ENCODE measurements around the gene ECE1.
"Not testable (repeated sequence)": the region's sequence is repeated elsewhere in the genome, so short reads cannot be mapped to it uniquely, and the experiment has no call there.

Gene ECE1

GRCh38 chr1:21290546-21290944 lies 282 bp upstream of the ECE1 start:
- no peak for DNase-seq

- no peak for DNase-seq
Observed at GRCh38 chr1:21289127-21289526, 1.1 kb downstream of the ECE1 start.

DNA sequence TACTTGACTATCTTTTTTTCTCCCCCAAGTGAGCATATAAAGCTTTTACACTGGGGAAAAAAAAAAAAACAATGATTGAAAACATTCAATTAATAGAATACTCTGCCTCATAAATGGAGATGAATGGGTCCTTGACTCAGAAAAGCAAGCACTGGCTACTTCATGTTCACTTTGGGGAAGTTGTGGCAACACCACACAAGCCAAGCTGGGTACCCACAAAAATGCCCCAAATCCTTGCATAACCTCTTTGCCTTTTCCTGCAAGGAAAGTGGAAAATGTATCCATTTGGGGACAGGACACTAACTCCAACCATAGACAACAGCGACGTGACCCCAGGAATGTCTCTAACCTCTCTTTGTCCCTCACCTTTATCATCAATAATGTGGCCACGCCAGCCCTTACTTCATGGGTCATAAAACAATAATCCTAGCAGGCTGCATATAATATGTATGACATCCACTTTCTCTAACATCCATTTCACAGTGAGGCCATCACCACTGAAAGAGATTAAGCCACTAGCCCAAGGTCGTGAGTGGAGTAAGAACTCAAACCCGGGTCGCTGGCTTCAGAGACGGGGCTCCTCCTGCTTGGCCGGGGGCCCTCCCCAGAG lies 2.3 kb downstream of the ECE1 start:
- DNase-seq = no peak

GRCh38 chr1:21285386-21285785 lies 4.9 kb downstream of the ECE1 start:
- DNase-seq = not testable (repeated sequence)

DNA sequence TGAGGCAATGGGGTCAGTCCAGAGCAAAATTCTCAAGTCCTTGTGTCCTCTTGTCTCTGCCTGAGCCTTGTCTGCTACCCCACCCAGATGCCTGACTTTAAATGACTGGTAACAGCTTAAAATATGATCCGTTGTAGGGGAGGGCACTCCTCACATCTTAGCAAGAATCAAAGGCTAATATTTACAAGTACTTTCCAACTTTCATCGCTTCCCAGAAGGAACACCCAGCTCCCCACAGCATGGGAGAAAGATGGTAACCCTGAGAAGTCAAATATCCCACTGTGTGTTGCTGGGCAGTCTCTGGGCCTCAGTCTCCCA lies 5.2 kb downstream of the ECE1 start:
- DNase-seq = no peak

DNA sequence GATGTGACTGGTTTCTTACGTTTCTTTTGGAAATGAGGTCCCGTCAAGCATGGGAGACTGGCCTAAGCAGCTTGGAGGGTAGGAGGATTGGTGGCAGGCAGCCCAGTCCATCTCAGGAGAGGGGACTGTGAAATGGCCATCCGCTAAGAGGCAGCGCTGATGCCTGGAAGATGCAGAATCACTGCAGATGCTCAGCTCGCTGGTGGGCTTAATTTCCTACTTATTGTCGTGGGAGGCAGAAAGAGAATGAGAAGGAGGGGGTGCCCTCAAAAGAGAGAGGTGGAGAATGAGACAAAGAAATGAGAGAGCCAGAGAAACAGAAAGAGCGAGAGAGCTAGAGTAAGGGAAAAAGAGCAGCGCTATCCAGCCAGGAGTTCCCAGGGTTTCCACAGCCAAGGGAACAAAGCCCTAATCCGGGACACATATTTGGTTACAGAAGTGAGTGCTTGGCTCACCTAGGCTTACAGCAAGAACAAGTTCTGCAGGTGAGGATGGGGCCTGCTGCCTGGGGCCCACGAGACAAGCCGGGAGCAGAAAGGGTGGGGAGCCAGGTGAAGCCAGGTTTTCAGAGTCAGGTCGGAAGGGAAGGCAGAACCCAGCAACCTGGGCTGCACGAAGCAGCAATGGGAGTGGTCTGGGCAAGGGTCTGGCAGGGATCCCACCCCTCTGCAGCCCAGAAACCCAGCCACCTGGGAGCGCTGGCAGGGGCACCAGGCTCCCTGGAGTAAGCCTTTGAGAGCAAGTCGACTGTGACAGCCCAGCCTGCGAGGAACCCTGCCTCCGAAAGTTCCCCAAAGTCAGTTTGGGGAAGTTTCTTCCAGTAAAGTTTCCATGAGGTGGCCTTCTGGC lies 5.8 kb downstream of the ECE1 start:
- no peak for DNase-seq

- no peak for DNase-seq
Observed at GRCh38 chr1:21283524-21283923, 6.7 kb downstream of the ECE1 start.

- not testable (repeated sequence) for DNase-seq
Observed at GRCh38 chr1:21282020-21282419, 8.2 kb downstream of the ECE1 start.

DNA sequence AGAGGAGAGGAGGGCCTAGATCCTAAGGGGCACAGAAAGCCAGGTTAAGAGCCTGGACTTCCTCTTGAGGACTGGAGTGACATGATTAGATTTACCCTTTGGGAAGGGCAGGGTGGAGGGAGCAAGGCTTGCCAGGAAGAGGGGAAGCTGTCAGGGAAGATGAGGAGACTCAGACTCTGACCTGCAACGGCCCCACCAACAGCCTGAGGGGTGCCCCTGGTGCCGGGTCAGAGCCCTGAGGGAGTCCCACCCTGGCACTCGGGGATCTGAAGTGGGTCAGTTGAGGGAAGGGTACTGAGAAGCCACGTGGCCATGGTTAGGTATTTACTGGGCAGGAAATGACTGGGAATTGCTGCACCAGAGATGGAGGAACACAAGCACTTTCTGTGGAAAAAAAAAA lies 9.8 kb downstream of the ECE1 start:
- no peak for DNase-seq

- no peak for DNase-seq
Observed at GRCh38 chr1:21280011-21280471, 10.2 kb downstream of the ECE1 start.

GRCh38 chr1:21278860-21279845 lies 11.1 kb downstream of the ECE1 start:
- no peak for DNase-seq

DNA sequence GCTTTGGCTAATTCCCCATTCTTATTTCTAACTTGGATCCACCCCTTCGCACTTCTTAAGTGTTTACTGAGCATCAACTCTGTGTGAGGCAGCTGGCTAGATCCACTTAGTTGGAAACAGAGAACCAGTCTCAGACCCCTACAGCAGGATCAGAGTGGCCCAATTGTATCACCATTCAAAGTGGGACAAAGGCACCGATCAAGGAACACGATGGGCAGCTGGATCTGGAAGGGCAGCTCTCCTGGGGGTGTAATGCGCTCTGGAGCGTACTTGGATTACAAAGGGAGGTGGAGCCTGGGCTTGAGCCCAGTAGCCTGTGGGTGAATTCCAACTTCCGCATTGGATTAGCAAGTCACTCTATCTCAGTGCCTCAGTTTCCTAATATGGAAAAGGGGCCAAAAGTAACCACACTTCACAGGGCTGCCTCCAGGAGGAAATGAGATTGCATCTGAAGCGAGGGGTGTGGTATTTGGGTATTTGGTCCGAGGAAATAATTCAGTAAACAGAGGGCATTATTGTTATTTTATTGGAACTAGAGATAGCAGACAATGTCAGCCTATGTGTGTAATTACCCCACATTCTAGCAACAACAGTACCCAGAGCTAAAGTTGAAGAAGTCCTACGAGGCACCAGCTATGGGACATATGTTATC lies 11.9 kb downstream of the ECE1 start:
- DNase-seq = no peak

GRCh38 chr1:21277180-21277579 lies 13.1 kb downstream of the ECE1 start:
- DNase-seq = no peak

DNA sequence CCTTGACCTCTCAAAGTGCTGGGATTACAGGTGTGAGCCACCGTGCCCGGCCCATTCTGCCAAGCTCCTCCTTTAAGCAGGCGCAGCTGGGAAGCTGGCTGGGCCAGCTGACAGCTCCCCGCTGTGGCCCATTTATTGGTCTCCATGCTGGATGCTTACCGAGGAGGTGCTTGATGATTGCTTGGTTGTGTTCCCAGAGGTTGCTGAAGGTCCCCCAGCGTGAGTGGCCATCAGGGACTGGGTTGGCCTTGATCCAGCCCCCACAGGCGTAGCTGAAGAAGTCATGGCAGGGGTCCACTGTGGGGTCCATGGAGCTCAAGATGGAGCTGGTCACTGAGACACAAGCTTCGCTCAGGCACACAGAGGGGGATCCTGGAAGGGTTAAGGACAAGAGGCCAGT lies 17.7 kb downstream of the ECE1 start:
- no peak for DNase-seq

DNA sequence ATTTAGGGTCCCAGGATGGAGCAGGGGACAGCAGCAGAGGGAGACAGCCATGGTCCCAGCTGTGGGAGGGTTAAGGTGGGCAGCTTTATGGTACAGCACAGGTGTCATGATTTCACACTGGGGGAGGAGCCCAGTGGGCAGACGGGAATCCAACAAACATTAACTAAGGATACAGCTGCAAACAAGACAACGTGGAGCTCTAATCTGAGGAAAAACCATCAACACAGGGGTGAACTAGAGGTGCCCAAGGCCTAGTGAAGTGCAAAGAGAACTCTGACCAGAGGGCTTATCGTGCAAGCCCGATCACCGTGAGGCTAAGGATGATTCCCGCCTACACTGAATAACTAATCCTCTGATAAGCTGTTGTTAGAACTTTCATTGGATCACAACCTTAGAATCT lies 18.7 kb downstream of the ECE1 start:
- DNase-seq = no peak

- DNase-seq = peak; percentile 37
Observed at GRCh38 chr1:21270086-21270689, 20.1 kb downstream of the ECE1 start.

DNA sequence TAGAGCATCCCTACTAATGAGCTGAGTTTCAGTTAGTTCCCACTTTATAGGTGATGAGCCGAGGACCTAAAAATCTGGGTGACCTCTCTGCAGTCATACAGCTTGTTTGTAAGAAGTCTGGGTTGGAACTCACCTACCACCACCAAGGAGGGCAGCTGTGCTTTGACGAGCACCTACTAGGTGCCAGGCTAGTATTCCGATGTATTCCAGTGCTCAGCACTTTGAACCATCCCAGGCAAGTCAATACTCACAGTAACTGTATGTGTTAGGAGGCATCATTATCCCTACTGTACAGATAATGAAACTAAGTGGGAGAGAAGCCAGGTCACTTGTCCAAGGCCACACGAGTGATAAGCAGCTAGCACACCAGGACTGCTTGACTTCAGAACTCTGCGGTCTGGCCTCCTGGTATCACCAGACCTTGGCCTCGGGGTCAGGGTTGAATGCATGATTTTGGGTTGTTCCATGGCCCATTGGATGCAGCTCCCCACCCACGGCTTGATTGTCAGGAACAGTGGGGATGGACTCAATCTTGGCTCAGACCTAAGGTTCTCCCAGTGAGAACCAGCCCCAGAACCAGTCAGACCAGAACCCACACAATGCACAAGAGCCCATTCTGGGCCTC lies 20.7 kb downstream of the ECE1 start:
- DNase-seq = no peak

DNA sequence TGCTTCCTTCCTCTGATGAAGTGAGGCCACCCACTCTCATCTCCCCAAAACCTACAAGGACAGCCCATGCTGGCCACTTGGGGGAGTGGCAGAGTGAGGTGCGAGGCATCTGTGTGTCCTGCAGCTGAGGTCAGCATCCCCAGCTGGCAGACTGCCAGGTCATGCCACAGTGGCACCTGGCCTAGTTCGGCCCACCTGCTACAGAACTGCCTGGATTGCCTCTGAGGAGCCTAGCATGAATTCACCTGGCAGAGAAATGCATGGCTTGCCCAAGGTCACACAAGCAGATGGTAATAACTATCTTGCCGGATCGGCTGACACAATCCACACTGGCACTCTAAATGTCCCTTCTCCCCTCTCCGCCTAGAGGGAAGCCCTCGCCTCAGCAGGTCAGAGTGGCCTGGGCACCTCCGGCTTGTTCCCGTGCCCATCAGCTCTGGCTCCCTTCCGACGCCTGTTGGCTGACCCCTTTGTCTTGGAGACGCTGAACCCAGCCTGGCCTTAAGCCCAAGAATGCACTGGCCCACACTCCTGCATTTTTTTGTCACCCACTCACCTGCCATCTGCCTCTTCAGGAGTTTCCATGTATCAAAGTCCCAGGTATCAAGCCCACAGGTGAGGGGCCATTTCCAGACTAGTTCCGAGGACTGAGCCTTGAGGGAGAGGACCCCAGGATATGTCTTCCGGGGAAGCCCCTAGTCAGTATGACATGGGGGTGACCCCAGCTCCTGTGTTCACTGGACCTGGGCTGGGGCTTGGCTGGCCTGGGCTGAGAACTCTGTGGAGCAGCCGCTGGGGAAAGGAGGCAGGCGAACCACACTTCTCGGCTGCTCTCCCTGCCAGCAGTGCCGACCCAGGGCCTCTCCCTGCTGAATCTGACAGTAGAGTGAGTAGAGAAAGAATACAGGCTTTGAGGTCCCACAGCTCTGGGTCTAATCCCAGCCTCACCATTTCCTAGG lies 21.7 kb downstream of the ECE1 start:
- DNase-seq = no peak

- no peak for DNase-seq
Observed at GRCh38 chr1:21267191-21268077, 22.8 kb downstream of the ECE1 start.

All from NCI-H1436 (cell line).